Astrocyte (in vitro differentiated cells and primary cell): ENCODE data around the gene NAMPT.

Experiments
- EZH2 ChIP-seq: IDR thresholded peaks from 2 replicates; pipeline ENCODE4 v1.6.1; 2012; ENCODE audit warnings: mild to moderate bottlenecking, low read length, inconsistent platforms; ENCODE audit not compliant: insufficient read depth
- TF ChIP-seq, protein P1 (sequence below): IDR thresholded peaks from 2 replicates; pipeline ENCODE4 v1.5.1; 2011; ENCODE audit warnings: low read depth, mild to moderate bottlenecking, inconsistent platforms, low read length, moderate library complexity; ENCODE audit not compliant: insufficient read depth

DNA sequence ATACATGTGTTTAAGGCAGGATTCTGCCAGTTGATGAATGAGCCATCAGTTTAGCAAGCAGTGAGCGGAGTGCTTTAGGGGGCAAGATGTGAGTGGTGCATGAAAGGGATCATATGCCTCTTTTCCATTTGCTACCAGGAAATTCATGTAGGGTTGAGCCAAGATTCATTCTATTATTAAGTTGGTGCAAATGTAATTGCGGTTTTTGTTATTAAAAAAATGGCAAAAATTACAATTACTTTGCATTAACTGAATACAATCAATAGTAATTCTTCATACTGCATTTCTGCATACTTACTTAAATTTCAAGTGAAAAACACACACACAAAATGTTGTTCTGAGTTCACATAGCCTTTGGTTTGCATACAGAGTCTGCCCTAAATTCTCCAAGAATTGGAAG, 30.1 kb upstream of the NAMPT start:
- TF ChIP-seq, protein P1, sequence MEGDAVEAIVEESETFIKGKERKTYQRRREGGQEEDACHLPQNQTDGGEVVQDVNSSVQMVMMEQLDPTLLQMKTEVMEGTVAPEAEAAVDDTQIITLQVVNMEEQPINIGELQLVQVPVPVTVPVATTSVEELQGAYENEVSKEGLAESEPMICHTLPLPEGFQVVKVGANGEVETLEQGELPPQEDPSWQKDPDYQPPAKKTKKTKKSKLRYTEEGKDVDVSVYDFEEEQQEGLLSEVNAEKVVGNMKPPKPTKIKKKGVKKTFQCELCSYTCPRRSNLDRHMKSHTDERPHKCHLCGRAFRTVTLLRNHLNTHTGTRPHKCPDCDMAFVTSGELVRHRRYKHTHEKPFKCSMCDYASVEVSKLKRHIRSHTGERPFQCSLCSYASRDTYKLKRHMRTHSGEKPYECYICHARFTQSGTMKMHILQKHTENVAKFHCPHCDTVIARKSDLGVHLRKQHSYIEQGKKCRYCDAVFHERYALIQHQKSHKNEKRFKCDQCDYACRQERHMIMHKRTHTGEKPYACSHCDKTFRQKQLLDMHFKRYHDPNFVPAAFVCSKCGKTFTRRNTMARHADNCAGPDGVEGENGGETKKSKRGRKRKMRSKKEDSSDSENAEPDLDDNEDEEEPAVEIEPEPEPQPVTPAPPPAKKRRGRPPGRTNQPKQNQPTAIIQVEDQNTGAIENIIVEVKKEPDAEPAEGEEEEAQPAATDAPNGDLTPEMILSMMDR = no peak
- no peak for TF ChIP-seq EZH2
